HCT116 (cell line): Measurements from ENCODE around the gene NOTO. TPM values are rescaled to one million over a fixed set of nuclear protein-coding genes. Genes with fewer than 3 reads are reported as not detected.

Source experiments
- ATAC-seq: fragments of 200-7000 bp; cut with Tn5 transposase; 2 replicates; pipeline ENCODE4 v1.9.1; 2020; ENCODE audit warnings: mild to moderate bottlenecking, moderate library complexity
- BruUV-seq: library from RNA; stranded (reverse); fragments of 400-500 nt; replicated peaks from 2 replicates; lab custom pipeline; 2021; lab: Mats Ljungman, UMichigan
- CTCF ChIA-PET: fragments of 300-600 bp; sonication (Branson Sonifier 250); formaldehyde crosslinking; loops from one replicate; lab custom pipeline; 2021; ENCODE audit warnings: antibody characterized with exemption; lab: Charles Lee
- POLR2A ChIA-PET: fragments of 300-600, 350-600 bp; sonication (Branson Sonifier 250); formaldehyde crosslinking; loops from one replicate; lab custom pipeline; 2021; ENCODE audit warnings: antibody characterized with exemption; lab: Charles Lee
- RAD21 ChIA-PET, 2 experiments: fragments of 300-600 bp; sonication (Branson Sonifier 250); formaldehyde crosslinking; loops; one replicate each; lab custom pipeline; 2023; ENCODE audit warnings: low total read pairs in 2 of 2; ENCODE audit not compliant: uncharacterized antibody in 2 of 2, unreplicated experiment in 2 of 2, low non-redundant PET in 1 of 2; lab: Charles Lee
- DNase-seq: peaks from one replicate; pipeline ENCODE4 v3.0.0-alpha.2; 2010; ENCODE audit warnings: low read depth, low spot score
- H2AFZ ChIP-seq: fragments of 200-600 bp; shearing (Covaris generic), sonication (generic); 2 replicates; pipeline ENCODE4 v1.6.1; 2017; ENCODE audit warnings: low read depth, mixed run types, mixed read lengths, antibody characterized with exemption, low read length; ENCODE audit not compliant: poor library complexity, severe bottlenecking
- H3K27ac ChIP-seq: 2 replicates; pipeline ENCODE4 v1.5.1; 2012; ENCODE audit warnings: low read depth, low read length
- H3K27me3 ChIP-seq: fragments of 200-600 bp; sonication (generic); 2 replicates; pipeline ENCODE4 v1.6.1; 2016; ENCODE audit warnings: mixed run types, low read length, mixed read lengths; ENCODE audit not compliant: insufficient read depth
- H3K36me3 ChIP-seq, 2 experiments: fragments of 200-500 bp in 1 of 2; fragments of 200-600 bp in 1 of 2; sonication (Bioruptor generic) in 1 of 2; sonication (generic) in 1 of 2; 2 replicates each; pipeline versions ENCODE4 v1.5.1 to v1.6.1; 2014 to 2016; ENCODE audit warnings: low read length in 2 of 2, inconsistent platforms in 1 of 2, mixed read lengths in 1 of 2, mixed run types in 1 of 2; ENCODE audit not compliant: insufficient read depth in 2 of 2, control insufficient read depth in 1 of 2
- H3K4me1 ChIP-seq, 2 experiments: fragments of 200-600 bp in 1 of 2; sonication (generic) in 1 of 2; 2 replicates each; pipeline versions ENCODE4 v1.5.1 to v1.6.1; 2012 to 2017; ENCODE audit warnings: low read length in 2 of 2, inconsistent platforms in 1 of 2, mild to moderate bottlenecking in 1 of 2, mixed read lengths in 1 of 2, mixed run types in 1 of 2, moderate library complexity in 1 of 2; ENCODE audit not compliant: insufficient read depth in 2 of 2, control insufficient read depth in 1 of 2
- H3K4me2 ChIP-seq: fragments of 200-600 bp; sonication (generic); 2 replicates; pipeline ENCODE4 v1.6.1; 2017; ENCODE audit warnings: mixed run types, low read length, mixed read lengths
- H3K4me3 ChIP-seq, 2 experiments: fragments of 200-600 bp in 1 of 2; sonication (generic) in 1 of 2; replicated peaks in 1 of 2; 2 replicates each; pipeline ENCODE4 v1.5.1; 2011 to 2016; ENCODE audit warnings: low read length in 2 of 2, control low read depth in 1 of 2, low read depth in 1 of 2, mild to moderate bottlenecking in 1 of 2, mixed read lengths in 1 of 2, mixed run types in 1 of 2
- H3K79me2 ChIP-seq: fragments of 200-600 bp; sonication (generic); 2 replicates; pipeline ENCODE4 v1.6.1; 2017; ENCODE audit warnings: mild to moderate bottlenecking, mixed run types, low read length, moderate library complexity, mixed read lengths; ENCODE audit not compliant: insufficient read depth
- H3K9ac ChIP-seq: fragments of 200-600 bp; sonication (generic); 2 replicates; pipeline ENCODE4 v1.6.1; 2016; ENCODE audit warnings: low read length, mixed read lengths
- H3K9me2 ChIP-seq: fragments of 200-600 bp; sonication (generic), shearing (Covaris generic); 2 replicates; pipeline ENCODE4 v1.6.1; 2017; ENCODE audit warnings: mixed run types, mild to moderate bottlenecking, moderate library complexity; ENCODE audit not compliant: insufficient read depth
- H3K9me3 ChIP-seq, 2 experiments: fragments of 200-500 bp in 1 of 2; fragments of 200-600 bp in 1 of 2; sonication (Bioruptor generic) in 1 of 2; sonication (generic) in 1 of 2; 2 replicates each; pipeline ENCODE4 v1.6.1; 2014 to 2017; ENCODE audit warnings: low read length in 2 of 2, mixed read lengths in 2 of 2, inconsistent platforms in 1 of 2, low read depth in 1 of 2, mild to moderate bottlenecking in 1 of 2, mixed run types in 1 of 2, moderate library complexity in 1 of 2; ENCODE audit not compliant: control insufficient read depth in 1 of 2, insufficient read depth in 1 of 2
- H4K20me1 ChIP-seq: fragments of 200-600 bp; sonication (generic), shearing (Covaris generic); 2 replicates; pipeline ENCODE4 v1.6.1; 2017; ENCODE audit warnings: mixed run types, mild to moderate bottlenecking, moderate library complexity; ENCODE audit not compliant: insufficient read depth
- CBX3 ChIP-seq: IDR thresholded peaks from 2 replicates; pipeline ENCODE4 v1.6.1; 2012; ENCODE audit warnings: low read depth
- EGR1 ChIP-seq: IDR thresholded peaks from 2 replicates; pipeline ENCODE4 v1.6.1; 2012; ENCODE audit warnings: low read depth
- ELF1 ChIP-seq: IDR thresholded peaks from 2 replicates; pipeline ENCODE4 v1.6.1; 2012; ENCODE audit warnings: low read depth, borderline replicate concordance
- FOSL1 ChIP-seq: IDR thresholded peaks from 2 replicates; pipeline ENCODE4 v1.6.1; 2012; ENCODE audit warnings: low read depth
- JUND ChIP-seq: IDR thresholded peaks from 2 replicates; pipeline ENCODE4 v1.6.1; 2012
- TCF7L2 ChIP-seq: IDR thresholded peaks from 2 replicates; pipeline ENCODE4 v1.7.0; 2011; ENCODE audit warnings: borderline replicate concordance, inconsistent platforms; ENCODE audit not compliant: insufficient read depth, insufficient read length; ENCODE audit errors: extremely low read depth
- YY1 ChIP-seq: IDR thresholded peaks from 2 replicates; pipeline ENCODE4 v1.6.1; 2011; ENCODE audit warnings: low read length, low read depth, moderate library complexity, mild to moderate bottlenecking; ENCODE audit not compliant: insufficient replicate concordance; ENCODE audit errors: extremely low read depth
- ZBTB33 ChIP-seq: IDR thresholded peaks from 2 replicates; pipeline ENCODE4 v1.6.1; 2011; ENCODE audit warnings: mild to moderate bottlenecking, low read length, moderate library complexity; ENCODE audit not compliant: insufficient replicate concordance; ENCODE audit errors: extremely low read depth
- ZNF274 ChIP-seq: fragments of 200-500 bp; sonication (Bioruptor generic); IDR thresholded peaks from 2 replicates; pipeline ENCODE4 v1.6.1; 2014; ENCODE audit warnings: mild to moderate bottlenecking, low read depth, low read length, inconsistent platforms
- intact Hi-C: fragments of 100-400 bp; cut with micrococcal nuclease; formaldehyde crosslinking; loops from 2 replicates; pipeline ENCODE4 v1.10.0; 2022
- total RNA-seq: library from RNA; stranded (reverse); gene quantifications from one replicate; pipeline ENCODE4 v1.2.1, GENCODE V29; 2021; ENCODE audit not compliant: unreplicated experiment
- TF ChIP-seq, protein P1 (sequence below): IDR thresholded peaks from 2 replicates; pipeline ENCODE4 v1.6.1; 2012
- TF ChIP-seq, protein P2 (sequence below): IDR thresholded peaks from 2 replicates; pipeline ENCODE4 v1.6.1; 2012

The NOTO gene
- total RNA-seq, 1 experiment from 2014 or later, result not detected

DNA sequence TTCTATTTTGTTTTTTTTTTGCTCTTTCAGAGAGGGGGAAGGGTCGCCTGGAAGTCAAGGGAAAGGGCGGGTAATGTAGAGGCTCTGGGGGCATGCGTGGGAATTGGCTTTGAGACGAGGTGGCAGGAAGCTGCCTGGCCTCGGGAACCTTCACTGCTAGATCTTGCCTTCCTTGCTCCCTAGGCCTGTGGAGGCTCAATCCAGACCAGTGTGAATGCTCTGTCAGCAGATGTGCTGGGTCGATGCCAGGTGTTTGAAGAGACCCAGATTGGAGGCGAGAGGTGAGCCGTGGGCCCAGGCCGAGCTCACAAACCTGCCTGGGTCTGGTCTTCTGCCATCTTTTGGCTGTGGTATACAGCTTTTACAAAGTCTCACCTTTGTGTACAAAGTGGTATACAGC is 47.3 kb downstream of the NOTO start:
- no peaks in the 10 kb centered on the region for H3K9me3 ChIP-seq
- no TSS peak for BruUV-seq
- peaks cover 49% of the 10 kb centered on the region for H3K79me2 ChIP-seq
- CTCF ChIA-PET, result no interaction called here
- POLR2A ChIA-PET, result no interaction called here
- H3K4me2 ChIP-seq, result no peak overlapping the region
- DNase-seq (no peak), ATAC-seq (no peak)
- no peaks in the 10 kb centered on the region for H3K27me3 ChIP-seq
- no peaks in the 10 kb centered on the region for H3K4me1 ChIP-seq
- H3K4me3 ChIP-seq, result no peak overlapping the region
- RAD21 ChIA-PET, result no interaction called here
- H3K9ac ChIP-seq, result no peak overlapping the region
- H3K27ac ChIP-seq, result no peak overlapping the region
- peaks cover 74 to 79% of the 10 kb centered on the region in 2 experiments for H3K36me3 ChIP-seq
- H2AFZ ChIP-seq, result no peak overlapping the region
- intact Hi-C loops, result no loop called here
- peaks cover 15% of the 10 kb centered on the region; the same call in 1 of the 2 replicates for H4K20me1 ChIP-seq
- no peaks in the 10 kb centered on the region for H3K9me2 ChIP-seq
- no peak for TF ChIP-seq ELF1
- no peak for TF ChIP-seq TCF7L2
- TF ChIP-seq FOSL1, result no peak
- no peak for TF ChIP-seq ZBTB33
- no peak for TF ChIP-seq ZNF274
- TF ChIP-seq, protein P1, sequence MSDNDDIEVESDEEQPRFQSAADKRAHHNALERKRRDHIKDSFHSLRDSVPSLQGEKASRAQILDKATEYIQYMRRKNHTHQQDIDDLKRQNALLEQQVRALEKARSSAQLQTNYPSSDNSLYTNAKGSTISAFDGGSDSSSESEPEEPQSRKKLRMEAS, result no peak
- no peak for TF ChIP-seq JUND
- TF ChIP-seq, protein P2, sequence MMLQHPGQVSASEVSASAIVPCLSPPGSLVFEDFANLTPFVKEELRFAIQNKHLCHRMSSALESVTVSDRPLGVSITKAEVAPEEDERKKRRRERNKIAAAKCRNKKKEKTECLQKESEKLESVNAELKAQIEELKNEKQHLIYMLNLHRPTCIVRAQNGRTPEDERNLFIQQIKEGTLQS, result no peak
- no peak for TF ChIP-seq YY1
- TF ChIP-seq EGR1, result no peak
- no peak for TF ChIP-seq CBX3
